GM18520 (cell line): ENCODE results near the gene OGA.
"Not testable (repeated sequence)": the region's sequence is repeated elsewhere in the genome, so short reads cannot be mapped to it uniquely, and the experiment has no call there.

Source experiments
- ATAC-seq: cut with Tn5 transposase; IDR thresholded peaks from one replicate; pipeline ENCODE4 v1.9.1; 2021; ENCODE audit not compliant: unreplicated experiment

Gene OGA

DNA sequence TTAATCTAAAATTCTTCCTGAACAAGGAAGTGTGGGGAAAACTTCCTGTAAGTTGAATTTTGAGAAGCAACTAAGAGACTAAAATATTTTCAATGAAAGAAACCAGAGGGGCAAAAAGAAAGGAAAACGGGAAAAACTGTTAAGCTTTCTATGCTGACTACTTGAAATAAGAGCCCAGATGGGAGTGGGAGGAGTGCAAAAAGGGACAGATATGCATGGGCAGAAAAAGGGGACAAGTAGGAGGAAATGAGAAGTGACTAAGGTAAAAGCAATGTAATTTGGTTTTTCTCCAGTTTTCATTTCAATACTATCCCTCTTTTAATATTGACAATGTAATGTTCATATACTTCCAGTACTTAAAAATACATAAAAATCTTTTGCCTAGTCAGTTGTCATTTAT lies 11.1 kb downstream of the OGA start:
- no peak for ATAC-seq

DNA sequence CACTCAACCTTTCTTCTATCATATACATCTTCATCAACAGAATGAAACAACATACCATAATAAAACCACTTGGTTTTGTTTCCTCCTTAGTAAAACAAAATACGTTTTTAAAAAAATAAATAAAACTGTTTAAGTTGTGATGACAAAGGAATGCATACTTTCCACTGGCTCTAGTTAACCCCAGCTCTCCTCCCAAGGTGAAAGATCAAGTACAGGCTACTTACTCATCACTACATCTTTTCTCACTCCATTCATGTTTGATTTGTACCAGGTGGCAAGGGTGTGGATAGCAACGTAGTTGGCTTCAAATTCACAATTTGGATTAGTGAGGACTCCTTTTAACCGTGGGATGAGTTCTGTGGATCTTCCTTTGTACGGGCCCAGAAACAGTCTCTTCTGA lies 14.7 kb downstream of the OGA start:
- ATAC-seq: no peak

DNA sequence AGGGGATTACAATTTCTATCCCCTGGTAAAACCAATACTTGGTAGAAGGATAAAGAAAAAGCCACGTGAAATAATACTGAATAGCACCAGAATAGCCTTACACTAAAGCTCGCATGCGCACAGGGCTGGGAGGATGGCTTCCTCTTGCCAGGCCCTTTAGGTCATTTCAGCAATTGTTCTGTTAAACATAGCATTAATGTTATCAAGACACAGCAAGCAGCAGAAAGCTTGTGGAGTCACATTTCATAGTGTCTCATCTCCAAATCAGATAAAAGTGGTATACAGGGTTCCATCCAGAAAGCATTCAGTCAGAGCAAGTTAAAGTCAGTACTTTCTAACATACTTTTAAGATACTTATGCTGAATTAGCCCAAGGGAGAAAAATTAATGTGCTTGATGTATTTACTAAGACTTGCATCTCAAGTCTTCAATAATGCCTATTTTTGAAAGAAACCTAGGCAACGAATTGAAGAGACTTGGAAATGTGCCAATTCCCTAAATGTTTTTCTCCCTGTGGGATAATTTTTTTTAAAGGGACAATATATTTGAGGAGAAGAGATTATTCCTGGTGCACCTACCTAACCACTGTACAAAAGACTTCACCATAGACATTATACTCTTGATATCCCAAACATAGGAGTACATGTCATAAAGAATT lies 20.7 kb downstream of the OGA start:
- ATAC-seq: no peak

DNA sequence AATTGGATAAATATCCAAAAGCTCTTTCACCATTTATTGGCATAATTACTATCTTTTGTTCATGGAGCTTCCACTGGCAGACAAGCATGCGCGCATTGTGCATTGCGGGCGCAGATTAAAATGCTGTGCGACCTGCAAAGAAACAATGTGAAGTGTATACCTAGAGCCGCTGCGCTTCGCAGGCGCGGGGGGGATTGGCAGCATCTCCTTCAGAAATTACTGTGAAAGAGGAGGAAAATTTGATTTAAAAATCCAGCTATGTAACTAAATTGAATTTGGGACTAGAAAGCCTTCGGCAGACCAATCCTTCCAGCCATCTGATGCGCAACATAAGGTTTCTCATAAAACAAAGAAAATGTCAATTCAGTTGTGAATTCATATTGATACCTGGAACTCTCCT lies 24.7 kb downstream of the OGA start:
- no peak for ATAC-seq

DNA sequence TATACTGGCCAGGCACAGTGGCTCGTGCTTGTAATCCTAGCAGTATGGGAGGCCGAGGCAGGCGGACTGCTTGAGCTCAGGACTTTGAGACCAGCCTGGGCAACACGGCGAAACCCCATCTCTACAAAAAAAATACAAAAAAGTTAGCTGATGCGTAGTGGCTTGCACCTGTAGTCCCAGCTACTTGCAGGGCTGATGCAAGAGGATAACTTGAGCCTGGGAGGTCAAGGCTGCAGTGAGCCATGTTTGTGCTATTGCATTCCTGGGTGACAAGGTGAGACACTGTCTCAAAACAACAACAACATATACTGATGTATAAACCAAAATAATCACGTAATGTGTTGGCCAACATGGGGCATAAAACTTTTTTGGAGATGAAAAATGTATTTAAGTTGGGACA lies 28.6 kb downstream of the OGA start:
- no peak for ATAC-seq

DNA sequence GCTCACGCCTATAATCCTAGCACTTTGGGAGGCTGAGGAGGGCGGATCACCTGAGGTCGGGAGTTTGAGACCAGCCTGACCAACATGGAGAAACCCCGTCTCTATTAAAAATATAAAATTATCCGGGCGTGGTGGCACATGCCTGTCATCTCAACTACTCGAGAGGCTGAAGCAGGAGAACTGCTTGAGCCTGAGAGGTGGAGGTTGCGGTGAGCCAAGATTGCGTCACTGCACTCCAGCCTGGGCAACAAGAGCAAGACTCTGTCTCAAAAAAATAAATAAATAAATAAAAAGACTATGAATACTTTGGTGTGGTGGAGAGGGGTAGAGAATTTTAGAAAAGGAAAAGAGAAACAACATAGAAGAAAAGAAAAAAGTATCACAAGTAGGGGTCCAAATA lies 29.0 kb downstream of the OGA start:
- not testable (repeated sequence) for ATAC-seq

DNA sequence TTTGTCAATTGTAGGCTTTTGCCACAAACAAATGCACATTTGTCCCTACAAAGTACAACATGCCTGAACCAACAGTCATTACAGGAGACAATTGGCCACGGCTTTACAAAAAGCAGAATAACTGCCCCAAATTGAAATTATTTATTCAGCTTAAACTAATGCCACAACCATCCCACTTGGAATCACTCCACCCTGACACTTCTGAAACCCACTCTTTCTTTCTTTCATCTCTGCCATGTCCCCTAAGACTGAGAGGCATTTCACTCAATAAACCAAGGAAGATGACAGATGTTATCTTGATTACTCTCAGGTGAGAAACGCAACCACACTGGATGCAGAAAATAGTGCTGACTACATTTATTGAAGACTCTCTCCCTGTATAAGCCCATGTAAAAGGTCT lies 32.4 kb downstream of the OGA start:
- ATAC-seq: no peak

DNA sequence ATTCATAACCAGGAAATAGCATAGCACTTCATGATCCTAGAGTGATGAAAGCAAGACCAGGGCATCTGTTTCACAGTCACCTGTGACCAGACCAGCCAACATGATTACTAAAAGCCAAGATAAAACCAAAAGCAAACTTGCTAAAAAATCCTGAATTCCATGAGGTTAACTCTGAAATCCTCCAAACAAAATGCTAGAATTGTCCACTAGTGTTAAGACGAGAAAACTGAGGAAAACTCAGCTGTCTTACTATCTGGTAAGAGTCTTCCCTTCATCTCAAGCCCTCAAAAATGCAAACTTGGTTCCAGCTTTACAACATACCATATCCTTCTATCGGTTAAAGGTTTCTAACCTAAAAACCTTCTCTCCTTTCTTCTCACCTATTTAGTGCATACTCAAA lies 33.7 kb downstream of the OGA start:
- ATAC-seq: no peak

DNA sequence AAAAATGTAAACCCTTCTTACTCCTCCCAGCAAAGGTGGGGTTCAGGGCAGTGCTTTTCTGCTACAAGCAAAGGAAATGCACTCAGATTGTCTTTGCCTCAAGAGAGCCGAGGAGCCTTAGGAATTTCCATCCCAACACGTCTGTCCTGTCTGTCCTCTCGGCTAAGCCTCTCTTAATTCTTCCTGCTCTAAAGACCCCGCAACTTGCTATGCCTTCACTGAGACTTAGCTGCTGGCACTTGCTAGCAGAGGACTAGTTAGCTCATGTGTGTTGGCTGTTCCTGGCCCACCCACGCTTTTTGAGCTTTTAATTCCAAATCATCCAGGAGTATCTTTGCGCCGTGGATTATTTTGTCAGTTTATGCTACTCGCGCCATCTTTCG lies 34.5 kb downstream of the OGA start:
- no peak for ATAC-seq

DNA sequence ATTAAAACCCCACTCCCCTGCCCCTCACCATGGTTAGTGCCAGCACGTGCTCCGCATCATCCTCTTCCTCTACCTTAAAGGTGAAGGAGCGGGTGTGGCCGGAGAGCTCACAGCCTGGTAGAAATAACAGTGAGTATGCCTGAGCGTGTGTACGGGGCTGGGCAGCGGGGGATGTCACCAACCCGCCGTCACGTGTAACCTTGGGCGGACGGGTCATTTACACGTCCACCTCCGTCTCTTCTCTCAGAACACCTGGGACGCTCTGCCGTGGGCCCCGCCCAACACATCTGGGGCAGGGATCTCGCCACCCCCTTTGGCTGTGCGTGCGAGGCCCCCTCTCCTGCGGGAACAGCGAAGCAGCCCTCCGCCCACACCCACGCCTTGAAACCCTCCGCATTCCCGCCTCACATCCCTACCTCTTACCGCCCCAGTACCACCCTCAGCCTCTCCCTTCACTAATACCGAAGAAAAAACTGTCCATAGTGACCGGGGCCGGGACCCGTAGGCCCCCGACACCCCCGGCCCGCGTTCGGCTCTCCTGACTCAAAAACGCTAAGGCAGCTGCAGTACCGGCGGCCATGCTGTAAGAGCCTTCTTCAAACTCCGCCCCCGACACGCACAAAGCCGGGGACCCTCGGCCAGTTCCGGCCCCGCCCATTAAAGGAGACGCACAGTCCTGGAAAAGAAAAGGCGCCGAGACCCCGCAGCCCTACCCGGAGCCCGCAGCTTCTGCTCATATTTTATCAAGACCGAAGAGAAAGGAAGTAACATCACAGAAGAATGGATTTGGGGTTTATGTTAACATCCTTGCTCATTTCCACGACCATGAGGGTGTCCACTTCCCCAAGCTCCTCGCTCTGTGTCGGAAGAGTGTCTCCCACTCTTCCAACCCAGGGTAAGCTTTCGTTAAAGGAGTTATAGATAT lies 35.2 kb downstream of the OGA start, which contains the start of gene NPM3:
Gene NPM3 (minus strand): TSS at position 636 of the 925 bp plus-strand sequence. CDS start 56 bp downstream, at position 580.
- ATAC-seq: peak; percentile 41

DNA sequence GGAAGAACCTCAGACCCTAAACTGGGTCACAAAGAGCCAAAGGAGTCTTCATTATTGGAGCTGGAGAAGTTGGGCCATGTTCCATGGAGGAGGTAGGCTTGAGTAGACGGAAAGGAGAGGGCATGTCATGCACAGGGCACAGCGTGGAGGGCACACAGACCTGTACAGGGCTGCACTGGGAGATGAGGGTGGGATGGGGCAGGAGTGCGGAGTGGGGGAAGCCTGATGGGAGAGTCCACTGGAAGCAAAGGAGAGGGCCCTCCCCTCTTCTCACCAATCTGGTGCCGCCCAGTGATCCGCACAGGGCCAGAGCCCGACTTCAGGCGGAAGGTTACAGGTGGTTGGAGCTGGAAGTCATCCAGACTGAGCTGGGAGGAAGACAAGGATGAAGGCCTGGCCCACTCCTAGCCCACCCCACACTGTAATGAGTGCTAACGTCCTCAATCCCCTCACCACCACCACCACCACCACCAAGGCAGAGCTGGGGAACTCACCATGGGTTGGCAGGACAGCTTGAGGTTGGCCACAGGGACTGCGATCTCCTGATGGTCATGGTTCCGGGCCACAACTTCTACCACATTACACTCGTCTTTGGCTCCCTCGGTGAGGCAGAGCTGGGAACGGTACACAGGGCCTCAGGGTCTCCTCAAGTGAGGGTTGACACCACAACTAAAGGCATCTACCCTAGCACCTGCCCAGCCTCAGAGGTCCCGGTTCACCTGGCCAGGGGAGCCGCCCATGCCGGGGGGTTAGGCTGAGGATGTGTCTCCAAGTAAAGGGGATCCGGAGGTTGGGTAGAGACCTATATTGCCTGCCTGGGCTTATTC lies 36.0 kb downstream of the OGA start:
- no peak for ATAC-seq

DNA sequence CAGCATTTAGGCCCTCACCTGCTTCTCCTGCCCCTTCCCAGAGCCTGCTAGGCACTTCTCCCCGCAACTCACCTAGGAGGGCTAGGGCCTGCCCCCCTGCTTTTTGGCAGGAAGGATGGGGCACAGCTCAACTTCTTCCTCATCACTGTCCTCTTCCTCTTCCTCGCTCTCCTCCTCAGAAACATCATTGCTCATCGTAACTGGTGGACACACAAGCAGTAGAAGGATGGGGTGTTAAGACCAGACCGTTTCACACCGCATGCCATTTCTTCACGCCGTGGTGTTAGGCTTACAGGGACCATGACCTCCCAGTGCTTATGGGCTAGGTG lies 36.6 kb downstream of the OGA start:
- ATAC-seq: no peak

DNA sequence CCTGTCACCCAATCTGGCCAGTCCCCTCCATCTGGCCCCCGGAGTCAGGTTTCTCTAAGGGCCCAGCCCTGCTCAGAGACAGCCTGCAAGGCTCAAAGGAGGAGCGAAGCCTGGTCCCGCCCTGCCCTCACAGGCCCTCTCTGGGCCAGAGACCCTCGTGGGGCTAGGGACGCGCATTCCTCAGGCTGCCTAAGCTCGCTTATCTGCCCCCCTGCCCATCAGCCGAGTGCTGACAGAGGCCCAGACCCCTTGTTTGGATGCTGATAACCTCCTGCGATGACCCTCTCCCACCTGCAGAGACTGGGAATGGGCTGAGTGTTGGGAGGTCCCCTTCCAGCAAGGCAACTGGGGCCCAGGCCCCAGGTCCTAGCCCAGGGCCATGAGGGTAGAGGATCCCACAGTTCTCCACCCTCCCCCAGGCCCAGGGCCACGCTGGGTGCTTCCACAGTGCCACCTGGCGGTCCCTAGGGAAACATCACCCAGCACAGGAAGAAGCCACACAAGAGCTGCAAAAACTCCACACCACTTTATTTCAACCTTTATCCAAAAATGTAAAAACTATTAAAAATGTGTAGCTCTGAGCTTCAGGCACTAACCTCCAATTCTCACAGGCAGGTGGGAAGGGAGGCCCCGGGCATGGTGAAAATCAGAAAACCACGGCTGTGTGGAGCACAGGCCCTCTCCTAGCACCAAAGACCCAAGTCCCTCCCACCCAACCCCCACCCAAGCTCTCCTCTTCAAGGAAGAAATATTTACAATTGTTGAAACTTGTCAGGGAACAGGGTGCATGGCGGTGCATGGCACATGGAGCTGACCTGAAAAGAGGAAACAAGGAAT lies 37.2 kb downstream of the OGA start:
- ATAC-seq: no peak

DNA sequence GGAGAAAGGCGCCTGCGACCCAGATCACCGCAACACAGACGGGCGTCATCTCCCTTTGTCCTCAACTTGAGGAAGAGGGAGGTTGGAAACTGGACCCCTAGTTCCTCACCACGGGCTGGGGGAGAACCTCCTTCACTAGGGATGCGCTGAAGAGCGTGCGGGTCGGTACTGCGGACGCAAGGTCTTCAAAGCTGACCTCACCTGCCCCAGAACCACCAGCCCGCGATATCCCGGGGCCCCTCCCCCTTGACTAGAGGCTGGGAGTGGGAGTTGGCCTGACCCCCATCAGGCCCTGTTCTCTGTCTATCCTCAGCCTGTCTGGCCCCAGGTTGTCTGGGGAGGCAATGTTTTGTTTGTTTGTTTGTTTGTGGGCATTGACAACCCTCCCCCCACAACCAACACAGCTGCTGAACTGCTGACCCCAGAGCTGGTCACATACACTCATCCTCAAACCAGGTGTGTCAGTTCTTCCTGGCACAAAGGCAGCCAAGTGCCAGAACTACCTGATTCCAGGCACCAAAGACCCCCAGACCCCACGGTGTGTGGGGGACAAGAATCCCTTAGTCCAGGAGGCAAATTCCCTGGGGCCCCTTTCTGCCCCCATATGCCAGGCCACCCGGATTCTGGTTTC lies 37.9 kb downstream of the OGA start:
- no peak for ATAC-seq

DNA sequence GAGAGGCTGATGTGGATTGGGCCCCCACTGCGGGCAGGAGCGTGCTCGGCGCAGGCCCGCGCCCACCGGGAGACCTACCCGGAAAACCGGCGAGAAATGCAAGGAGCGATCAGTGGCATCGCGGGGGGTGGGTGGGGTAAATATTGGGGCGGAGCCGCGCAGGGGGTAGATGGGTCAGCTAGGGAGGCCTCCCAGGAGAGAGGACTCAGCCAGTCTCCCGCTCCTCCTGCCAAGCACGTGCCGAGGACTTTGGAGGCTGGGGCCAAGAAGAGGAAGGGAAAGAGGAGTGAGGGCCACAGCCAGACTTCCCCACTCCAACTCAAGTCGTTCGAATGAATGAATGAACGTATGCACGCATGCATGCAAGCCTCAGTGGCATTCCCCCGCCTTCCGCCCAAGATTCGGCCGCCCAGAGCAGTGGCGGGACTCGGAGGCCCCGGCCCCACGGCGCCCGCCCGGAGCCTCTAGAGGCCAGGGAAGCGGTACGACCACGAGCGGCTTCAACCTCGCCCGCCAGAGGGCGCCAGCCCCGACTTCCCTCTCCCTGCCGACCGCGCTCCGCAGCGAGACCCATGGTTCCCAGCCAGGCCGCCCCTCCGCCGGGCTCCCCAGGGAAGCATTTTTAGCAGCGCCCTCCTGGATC lies 38.6 kb downstream of the OGA start:
- ATAC-seq: peak; percentile 52

DNA sequence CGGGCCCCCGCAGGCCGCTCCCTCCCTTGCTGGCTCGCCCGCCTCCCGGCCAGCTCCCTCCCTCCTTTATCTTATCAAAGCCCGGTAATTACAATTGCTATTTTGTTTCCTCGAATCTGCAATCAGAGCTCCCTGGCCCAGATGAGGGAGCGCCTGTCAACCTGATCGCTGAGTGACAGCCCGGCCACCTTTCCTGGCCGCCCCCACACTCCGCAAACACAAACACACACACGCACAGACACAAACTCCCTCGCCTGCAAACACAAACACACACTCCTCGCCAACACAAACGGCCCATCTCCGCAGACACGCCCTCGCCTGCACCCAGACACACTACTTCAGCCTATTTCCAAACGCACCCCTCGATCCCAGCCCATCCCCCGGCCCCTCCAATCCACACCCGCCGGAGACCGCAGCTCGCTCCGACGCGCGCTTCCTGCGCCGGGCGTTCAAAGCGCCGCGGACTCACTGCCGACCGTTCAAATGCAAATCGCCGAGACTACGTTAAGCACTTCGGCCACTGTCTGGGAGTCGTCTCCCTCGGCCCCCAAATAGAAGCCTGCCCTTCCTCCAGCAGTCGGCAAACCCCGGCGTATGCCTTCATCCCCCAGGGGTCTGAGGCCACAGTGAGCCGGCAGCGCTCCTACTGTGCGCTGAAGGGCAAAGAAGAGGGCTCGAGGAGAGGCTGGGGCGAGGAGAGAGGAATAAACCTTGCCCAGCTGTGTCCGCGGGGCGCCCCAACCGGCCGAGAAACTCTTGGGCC lies 39.3 kb downstream of the OGA start:
- ATAC-seq: no peak

DNA sequence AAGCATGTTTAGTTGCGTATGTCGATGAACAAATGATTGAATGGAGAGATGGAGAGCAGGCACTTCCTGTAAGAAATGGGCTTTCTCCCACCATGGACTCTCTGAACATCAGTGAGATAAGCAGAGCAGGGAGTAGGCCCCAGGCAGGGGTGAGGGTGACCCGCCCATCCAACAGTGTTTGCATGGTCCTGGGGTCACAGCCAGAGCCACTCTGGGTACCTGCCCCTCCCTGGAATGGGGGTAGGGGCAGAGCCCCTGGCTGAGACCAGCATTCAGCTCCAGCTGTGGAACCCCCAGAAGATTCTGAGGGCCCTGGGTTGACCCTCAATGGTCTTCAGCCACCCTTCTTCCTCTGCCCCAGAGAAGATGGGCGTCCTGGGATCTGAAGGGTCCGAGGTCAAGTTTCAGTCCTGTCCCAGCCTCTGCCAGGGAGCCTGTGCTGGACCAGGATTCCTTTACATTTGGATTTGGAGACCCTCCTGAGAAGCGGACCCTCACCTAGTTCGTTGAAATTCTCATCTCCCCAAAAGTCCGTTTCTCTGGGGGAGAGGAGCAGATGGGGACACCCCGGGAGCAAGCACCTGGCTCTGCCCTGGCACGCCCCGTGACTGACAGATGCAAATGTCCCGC lies 40.0 kb downstream of the OGA start:
- no peak for ATAC-seq

DNA sequence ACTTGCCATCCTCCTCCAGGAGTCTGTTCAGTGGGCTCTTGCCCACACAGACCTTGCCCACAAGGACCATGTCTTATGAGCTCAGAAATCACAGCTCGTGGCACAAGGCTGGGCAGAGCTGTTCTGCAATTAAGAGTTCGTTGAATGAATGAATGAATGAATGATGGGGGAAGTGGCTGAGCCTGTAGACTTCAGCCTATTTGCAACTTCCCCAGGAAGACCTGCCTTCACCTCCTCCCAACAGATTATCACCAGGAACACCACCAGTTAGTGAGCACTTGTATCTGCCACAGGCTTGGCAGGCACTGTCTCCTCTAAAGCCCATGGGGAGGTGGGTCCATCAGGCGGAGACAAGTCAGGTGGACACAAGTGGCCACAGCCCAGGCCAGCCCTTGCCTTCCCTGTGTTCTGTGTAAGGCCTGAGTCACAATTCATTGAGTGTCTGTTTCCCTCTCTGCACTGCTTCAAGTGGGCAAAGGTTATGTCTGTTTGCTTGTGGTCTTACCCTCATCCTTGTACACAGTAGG lies 40.6 kb downstream of the OGA start:
- ATAC-seq: no peak
